Mucosa of stomach (tissue), 1 donor: ENCODE data around the gene CDK14.
"Not testable (repeated sequence)": the region's sequence is repeated elsewhere in the genome, so short reads cannot be mapped to it uniquely, and the experiment has no call there.

Source experiments
- H3K27me3 ChIP-seq: one replicate; pipeline ENCODE4 v1.7.0; 2013; ENCODE audit warnings: mild to moderate bottlenecking, low read length; ENCODE audit not compliant: control insufficient read depth, insufficient read depth
- H3K36me3 ChIP-seq: one replicate; pipeline ENCODE4 v1.7.0; 2013; ENCODE audit warnings: low read length; ENCODE audit not compliant: control insufficient read depth, insufficient read depth
- H3K4me1 ChIP-seq: one replicate; pipeline ENCODE4 v1.7.0; 2013; ENCODE audit warnings: mild to moderate bottlenecking, low read length; ENCODE audit not compliant: control insufficient read depth, insufficient read depth
- H3K4me3 ChIP-seq: one replicate; pipeline ENCODE4 v1.7.0; 2013; ENCODE audit warnings: low read length
- H3K9ac ChIP-seq: one replicate; pipeline ENCODE4 v1.7.0; 2013; ENCODE audit warnings: mild to moderate bottlenecking, low read length, moderate library complexity
- H3K9me3 ChIP-seq: one replicate; pipeline ENCODE4 v1.7.0; 2013; ENCODE audit warnings: mild to moderate bottlenecking, low read length, moderate library complexity; ENCODE audit not compliant: control insufficient read depth
- donor health status: Pancreatic carcinoma.

The CDK14 gene

GRCh38 chr7:91173265-91173664 lies 577.1 kb downstream of the CDK14 start:
- not testable (repeated sequence) for H3K9ac ChIP-seq, H3K4me3 ChIP-seq, H3K9me3 ChIP-seq, H3K4me1 ChIP-seq, H3K27me3 ChIP-seq, H3K36me3 ChIP-seq

DNA sequence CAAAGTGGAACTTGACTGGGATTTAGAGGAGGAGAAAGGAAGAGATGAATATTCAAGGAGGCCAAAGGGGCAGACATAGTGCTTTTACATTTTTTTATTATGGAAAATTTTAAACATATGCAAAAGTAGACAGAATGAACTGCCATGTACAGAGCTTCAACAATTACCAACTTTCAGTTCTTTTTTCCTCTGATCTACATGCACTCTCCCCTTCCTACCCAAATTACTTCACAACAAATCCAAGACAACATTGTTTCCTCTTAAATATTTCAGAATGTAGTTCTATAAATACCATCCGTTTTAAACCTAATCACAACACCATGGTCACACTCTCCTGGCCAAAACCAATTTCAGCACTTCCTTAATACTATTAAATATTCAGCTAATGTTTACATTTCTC lies 584.6 kb downstream of the CDK14 start:
- Histone ChIP-seq H3K9ac (no peak overlapping the region), H3K27me3 (no peaks in the 10 kb centered on the region)

GRCh38 chr7:91181949-91182348 lies 585.8 kb downstream of the CDK14 start:
- H3K4me1 ChIP-seq: no peaks in the 10 kb centered on the region
- H3K36me3 ChIP-seq: no peaks in the 10 kb centered on the region
- no peaks in the 10 kb centered on the region for H3K27me3 ChIP-seq
- no peak overlapping the region for H3K4me3 ChIP-seq
- no peaks in the 10 kb centered on the region for H3K9me3 ChIP-seq
- no peak overlapping the region for H3K9ac ChIP-seq

More for the DNA sequence above, 584.6 kb downstream of the CDK14 start:
- Histone ChIP-seq H3K9me3 (no peaks in the 10 kb centered on the region), H3K36me3 (no peaks in the 10 kb centered on the region), H3K4me1 (no peaks in the 10 kb centered on the region), H3K4me3 (no peak overlapping the region)

- Histone ChIP-seq H3K4me1 (no peaks in the 10 kb centered on the region), H3K9me3 (no peaks in the 10 kb centered on the region), H3K4me3 (no peak overlapping the region), H3K36me3 (no peaks in the 10 kb centered on the region), H3K27me3 (no peaks in the 10 kb centered on the region), H3K9ac (no peak overlapping the region)
Observed at GRCh38 chr7:91182819-91183764, 587.0 kb downstream of the CDK14 start.

GRCh38 chr7:91185771-91186170 lies 589.6 kb downstream of the CDK14 start:
- no peaks in the 10 kb centered on the region for H3K36me3 ChIP-seq
- no peaks in the 10 kb centered on the region for H3K9me3 ChIP-seq
- H3K9ac ChIP-seq: no peak overlapping the region
- H3K4me3 ChIP-seq: no peak overlapping the region
- H3K27me3 ChIP-seq: no peaks in the 10 kb centered on the region
- no peaks in the 10 kb centered on the region for H3K4me1 ChIP-seq

- H3K27me3 ChIP-seq: no peaks in the 10 kb centered on the region
- H3K9me3 ChIP-seq: no peaks in the 10 kb centered on the region
- H3K36me3 ChIP-seq: no peaks in the 10 kb centered on the region
- no peak overlapping the region for H3K9ac ChIP-seq
- no peak overlapping the region for H3K4me3 ChIP-seq
- no peaks in the 10 kb centered on the region for H3K4me1 ChIP-seq
Observed at GRCh38 chr7:91187061-91187460, 590.9 kb downstream of the CDK14 start.

DNA sequence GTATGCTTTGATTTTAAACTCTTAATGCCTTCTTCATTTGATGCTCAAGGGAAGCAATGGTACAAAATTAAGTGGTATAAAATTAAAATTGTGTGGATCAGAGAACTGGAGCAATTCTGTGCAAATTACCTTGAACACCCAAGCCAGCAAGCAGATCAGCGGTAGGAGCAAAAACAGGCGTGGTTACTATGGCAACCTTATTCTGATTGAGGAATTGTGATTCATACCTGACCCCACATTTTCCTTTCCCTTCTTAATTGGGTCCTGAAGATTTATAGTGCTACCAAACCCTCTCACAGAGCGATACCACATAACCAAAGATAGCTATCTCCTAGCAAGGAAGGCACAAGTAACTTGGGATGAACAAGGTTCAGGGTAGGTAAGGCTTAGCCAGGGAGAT lies 595.6 kb downstream of the CDK14 start:
- Histone ChIP-seq H3K4me1 (no peaks in the 10 kb centered on the region), H3K4me3 (no peak overlapping the region), H3K27me3 (no peaks in the 10 kb centered on the region), H3K9ac (no peak overlapping the region), H3K36me3 (no peaks in the 10 kb centered on the region), H3K9me3 (no peaks in the 10 kb centered on the region)

DNA sequence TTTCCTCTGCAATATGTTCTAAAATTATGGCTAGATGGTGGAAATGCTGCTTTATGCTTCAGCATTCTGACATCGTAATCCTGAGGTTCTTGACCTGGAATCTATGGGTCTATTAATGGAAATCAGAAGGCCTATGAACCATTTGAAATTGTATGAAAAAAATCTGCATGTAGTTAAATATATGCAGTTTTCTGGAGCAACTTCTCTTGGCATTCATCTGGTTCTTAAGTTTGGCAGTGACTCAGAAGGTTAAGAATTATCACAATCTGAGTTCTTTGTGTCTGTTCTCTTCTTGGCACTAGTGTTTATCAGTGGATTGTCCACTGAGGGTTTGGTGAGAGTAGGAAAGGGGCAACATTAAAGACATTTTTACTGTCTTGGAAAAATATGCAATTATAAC lies 597.0 kb downstream of the CDK14 start:
- no peaks in the 10 kb centered on the region for H3K9me3 ChIP-seq
- H3K4me3 ChIP-seq: no peak overlapping the region
- H3K27me3 ChIP-seq: no peaks in the 10 kb centered on the region
- H3K36me3 ChIP-seq: no peaks in the 10 kb centered on the region
- H3K9ac ChIP-seq: no peak overlapping the region
- no peaks in the 10 kb centered on the region for H3K4me1 ChIP-seq

GRCh38 chr7:91194841-91195240 lies 598.7 kb downstream of the CDK14 start:
- no peaks in the 10 kb centered on the region for H3K36me3 ChIP-seq
- H3K27me3 ChIP-seq: no peaks in the 10 kb centered on the region
- H3K9ac ChIP-seq: no peak overlapping the region
- H3K4me1 ChIP-seq: no peaks in the 10 kb centered on the region
- H3K9me3 ChIP-seq: no peaks in the 10 kb centered on the region
- H3K4me3 ChIP-seq: no peak overlapping the region

GRCh38 chr7:91196058-91196457 lies 599.9 kb downstream of the CDK14 start:
- Histone ChIP-seq H3K27me3 (no peaks in the 10 kb centered on the region), H3K9ac (no peak overlapping the region), H3K9me3 (no peaks in the 10 kb centered on the region)

DNA sequence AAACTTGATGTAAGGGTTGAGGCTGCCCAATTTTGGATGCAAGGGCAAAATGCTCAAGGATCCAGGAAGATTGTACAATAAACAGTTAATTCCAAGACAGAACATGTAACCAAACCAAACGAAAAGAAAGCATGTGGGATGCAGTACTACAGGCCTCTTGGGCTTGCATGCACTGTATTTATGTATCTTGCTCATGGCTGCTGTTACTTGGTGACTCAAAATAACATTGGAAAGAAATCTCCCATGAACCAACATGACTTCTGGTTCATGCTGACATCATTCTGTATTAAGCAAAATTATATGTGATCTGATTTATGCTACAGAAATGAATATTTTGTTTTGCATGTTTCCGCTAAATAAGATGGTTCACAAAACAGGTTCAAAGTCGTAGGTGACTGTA lies 602.2 kb downstream of the CDK14 start:
- Histone ChIP-seq H3K4me1 (no peaks in the 10 kb centered on the region), H3K36me3 (no peaks in the 10 kb centered on the region), H3K9me3 (no peaks in the 10 kb centered on the region), H3K4me3 (no peak overlapping the region), H3K27me3 (no peaks in the 10 kb centered on the region), H3K9ac (no peak overlapping the region)

More at GRCh38 chr7:91196058-91196457, 599.9 kb downstream of the CDK14 start:
- no peak overlapping the region for H3K4me3 ChIP-seq
- H3K4me1 ChIP-seq: no peaks in the 10 kb centered on the region
- H3K36me3 ChIP-seq: no peaks in the 10 kb centered on the region

DNA sequence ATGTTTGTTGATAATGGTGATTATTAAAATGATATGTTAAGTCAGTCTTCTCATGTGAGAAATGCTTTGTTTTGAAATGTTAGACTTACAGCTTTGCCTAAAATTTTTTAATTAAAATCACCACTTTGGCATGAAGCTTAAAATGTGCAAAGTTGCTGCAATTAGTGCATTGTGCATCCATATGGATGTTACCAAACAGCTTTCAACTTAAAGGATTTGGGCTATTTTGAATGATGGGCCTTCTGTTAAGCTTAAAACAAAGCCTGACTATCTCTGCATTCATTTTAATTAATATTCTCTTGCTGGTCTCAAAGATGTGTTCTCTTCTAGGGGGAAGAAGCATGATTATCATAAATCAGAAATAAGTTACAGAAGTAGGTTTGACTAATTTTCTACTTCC lies 603.5 kb downstream of the CDK14 start:
- H3K9ac ChIP-seq: no peak overlapping the region
- H3K4me1 ChIP-seq: no peaks in the 10 kb centered on the region
- H3K4me3 ChIP-seq: no peak overlapping the region
- no peaks in the 10 kb centered on the region for H3K36me3 ChIP-seq
- no peaks in the 10 kb centered on the region for H3K27me3 ChIP-seq
- H3K9me3 ChIP-seq: no peaks in the 10 kb centered on the region
